SU-DHL-6 (cell line): ENCODE measurements around the gene TCP10L.

Source experiments
- CTCF ChIP-seq: fragments of 200-600 bp; sonication (generic); IDR thresholded peaks from one replicate; pipeline ENCODE4 v1.5.1; 2017; ENCODE audit warnings: antibody characterized with exemption, mild to moderate bottlenecking, low read length, moderate library complexity; ENCODE audit not compliant: insufficient read depth, poor library complexity, severe bottlenecking
- EZH2phosphoT487 ChIP-seq: fragments of 200-600 bp; sonication (generic), shearing (Covaris generic); conservative IDR thresholded peaks from 2 replicates; pipeline ENCODE4 v1.6.1; 2018; ENCODE audit warnings: mild to moderate bottlenecking, antibody characterized with exemption, low read length, moderate library complexity, mixed read lengths

GRCh38 chr21:32587651-32588050, 2.3 kb upstream of the TCP10L start:
- TF ChIP-seq CTCF (no peak), EZH2phosphoT487 (no peak)
